ENCODE measurements around the gene PC. TPM values are rescaled to one million over a fixed set of nuclear protein-coding genes. Genes with fewer than 3 reads are reported as not detected.

The PC gene
- total RNA-seq, 2 donors from 2014 or later, result 9.1 to 12.7 TPM

GRCh38 chr11:66852466-66853241, 105.5 kb downstream of the PC start:
- peaks cover 9% of the 10 kb centered on the region for H3K4me1 Mint-ChIP-seq (ENCODE audit: low read depth)
- peaks cover 0 to 1% of the 10 kb centered on the region in 2 donors for H3K36me3 Mint-ChIP-seq (ENCODE audit: insufficient read depth in 2 of 2)
- no peak for ATAC-seq (replicated peaks in 1 of 2)
- no peak overlapping the region for H3K27ac Mint-ChIP-seq
- no peak for DNase-seq
- no peak overlapping the region for H3K4me3 Mint-ChIP-seq
- H3K9me3 Mint-ChIP-seq, result no peaks in the 10 kb centered on the region
- H3K27me3 Mint-ChIP-seq (ENCODE audit: low read depth), result no peaks in the 10 kb centered on the region

- ATAC-seq (replicated peaks in 1 of 2) (no peak), DNase-seq (peak; percentile 36 to 40)
- H3K4me1 Mint-ChIP-seq (ENCODE audit: low read depth), result peaks cover 9% of the 10 kb centered on the region
- peak overlapping the region in 1 of 2 donors; percentile 6 for H3K4me3 Mint-ChIP-seq
- no peaks in the 10 kb centered on the region for H3K27me3 Mint-ChIP-seq (ENCODE audit: low read depth)
- peak overlapping the region; percentile 61 for H3K27ac Mint-ChIP-seq
- H3K9me3 Mint-ChIP-seq, result no peaks in the 10 kb centered on the region
- H3K36me3 Mint-ChIP-seq (ENCODE audit: insufficient read depth in 2 of 2), result peaks cover 0 to 1% of the 10 kb centered on the region in 2 donors
Observed at GRCh38 chr11:66851698-66852465, 106.3 kb downstream of the PC start.

- H3K27me3 Mint-ChIP-seq (ENCODE audit: low read depth), result no peaks in the 10 kb centered on the region
- H3K4me1 Mint-ChIP-seq (ENCODE audit: low read depth), result peaks cover 9% of the 10 kb centered on the region
- no peaks in the 10 kb centered on the region for H3K9me3 Mint-ChIP-seq
- ATAC-seq (replicated peaks in 1 of 2) (no peak), DNase-seq (no peak)
- no peak overlapping the region for H3K4me3 Mint-ChIP-seq
- H3K27ac Mint-ChIP-seq, result no peak overlapping the region
- no peaks in the 10 kb centered on the region for H3K36me3 Mint-ChIP-seq (ENCODE audit: insufficient read depth in 2 of 2)
Observed at GRCh38 chr11:66851239-66851596, 107.0 kb downstream of the PC start.

DNA sequence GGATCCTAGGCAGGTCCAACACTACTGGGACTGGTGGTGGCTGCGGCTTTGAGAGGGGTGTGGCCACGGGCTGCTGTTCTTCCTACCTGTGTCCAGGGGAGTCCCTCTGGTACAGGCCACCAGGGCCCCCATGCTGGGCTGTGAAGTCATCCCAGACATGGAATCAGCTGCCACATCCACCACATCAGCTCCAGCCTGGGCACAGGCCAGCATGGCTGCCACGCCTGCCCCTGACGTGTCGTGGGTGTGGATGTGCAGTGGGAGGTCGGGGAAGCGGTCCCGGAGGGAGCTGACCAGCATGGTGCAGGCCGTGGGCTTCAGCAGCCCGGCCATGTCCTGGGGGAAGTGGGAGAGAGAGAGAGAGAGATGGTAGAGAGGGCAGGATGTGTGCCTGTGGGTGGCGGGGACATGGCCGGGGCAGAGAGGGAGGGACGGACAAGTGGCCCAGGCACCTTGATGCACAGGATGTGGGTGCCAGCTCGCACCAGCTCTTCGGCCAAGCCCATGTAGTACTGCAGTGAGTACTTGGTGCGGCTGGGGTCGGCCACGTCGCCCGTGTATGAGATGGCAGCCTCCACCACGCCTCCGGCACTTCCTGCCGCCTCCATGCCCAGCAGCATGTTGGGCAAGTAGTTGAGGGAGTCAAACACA, 107.5 kb downstream of the PC start:
- H3K36me3 Mint-ChIP-seq (ENCODE audit: insufficient read depth in 2 of 2), result no peaks in the 10 kb centered on the region
- ATAC-seq (replicated peaks in 1 of 2), result no peak

GRCh38 chr11:66850235-66850587, 108.0 kb downstream of the PC start:
- no peak for ATAC-seq (replicated peaks in 1 of 2)
- peaks cover 0 to 2% of the 10 kb centered on the region in 2 donors for H3K36me3 Mint-ChIP-seq (ENCODE audit: insufficient read depth in 2 of 2)
- no peaks in the 10 kb centered on the region for H3K27me3 Mint-ChIP-seq (ENCODE audit: low read depth)
- H3K9me3 Mint-ChIP-seq, result no peaks in the 10 kb centered on the region
- no peak for DNase-seq
- H3K4me1 Mint-ChIP-seq (ENCODE audit: low read depth), result peaks cover 9% of the 10 kb centered on the region
- no peak overlapping the region for H3K4me3 Mint-ChIP-seq
- no peak overlapping the region for H3K27ac Mint-ChIP-seq

More for the DNA sequence above, 107.5 kb downstream of the PC start:
- H3K9me3 Mint-ChIP-seq, result no peaks in the 10 kb centered on the region
- H3K4me3 Mint-ChIP-seq, result no peak overlapping the region
- H3K27ac Mint-ChIP-seq, result no peak overlapping the region
- H3K4me1 Mint-ChIP-seq (ENCODE audit: low read depth), result peaks cover 9% of the 10 kb centered on the region
- DNase-seq, result no peak
- no peaks in the 10 kb centered on the region for H3K27me3 Mint-ChIP-seq (ENCODE audit: low read depth)

- Mint-ChIP-seq H3K36me3 (ENCODE audit: insufficient read depth in 2 of 2) (peaks cover 0 to 2% of the 10 kb centered on the region in 2 donors), H3K4me3 (no peak overlapping the region), H3K9me3 (no peaks in the 10 kb centered on the region), H3K27me3 (ENCODE audit: low read depth) (no peaks in the 10 kb centered on the region), H3K4me1 (ENCODE audit: low read depth) (peaks cover 15% of the 10 kb centered on the region), H3K27ac (no peak overlapping the region)
- ATAC-seq (replicated peaks in 1 of 2) (no peak), DNase-seq (no peak)
Observed at GRCh38 chr11:66849501-66850234, 108.5 kb downstream of the PC start.

DNA sequence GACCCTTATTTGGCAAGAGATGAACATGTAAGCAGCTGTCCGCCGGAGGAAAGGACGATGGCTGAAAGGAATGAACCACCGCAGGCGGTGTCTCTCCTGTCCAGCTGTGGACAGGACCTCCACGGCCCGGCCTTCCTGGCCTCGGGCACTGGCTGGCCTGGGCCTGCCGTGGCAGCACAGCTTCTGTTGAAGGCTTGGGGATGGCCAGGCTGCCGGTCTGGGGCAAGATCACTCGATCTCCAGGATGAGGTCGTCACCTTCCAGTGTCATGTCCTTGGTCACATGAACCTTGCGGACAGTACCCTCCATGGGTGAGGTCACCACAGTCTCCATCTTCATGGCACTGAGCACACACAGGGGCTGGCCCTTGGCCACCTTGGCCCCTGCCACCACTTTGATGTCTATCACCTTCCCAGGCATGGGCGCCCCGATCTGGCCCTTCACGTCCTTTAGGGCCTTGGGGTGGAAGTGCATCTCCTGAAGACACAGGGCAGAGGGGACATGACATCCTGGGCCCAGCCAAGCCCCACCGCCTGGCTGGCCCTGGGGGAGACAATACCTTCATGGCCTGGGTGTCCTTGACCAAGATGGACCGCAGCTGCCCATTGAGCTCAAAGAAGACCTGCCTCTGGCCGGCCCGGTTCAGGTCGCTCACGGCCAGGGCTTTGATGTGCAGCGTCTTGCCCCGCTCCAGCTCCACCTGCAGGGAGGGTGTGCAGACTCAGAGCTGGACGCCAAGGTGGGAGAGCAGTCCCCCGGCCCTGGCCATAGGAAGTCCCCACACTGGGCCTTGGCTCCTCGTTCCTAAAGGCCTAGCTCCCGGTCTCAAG, 109.3 kb downstream of the PC start:
- Mint-ChIP-seq H3K9me3 (no peaks in the 10 kb centered on the region), H3K27ac (no peak overlapping the region), H3K36me3 (ENCODE audit: insufficient read depth in 2 of 2) (peaks cover 0 to 4% of the 10 kb centered on the region in 2 donors), H3K4me1 (ENCODE audit: low read depth) (peaks cover 23% of the 10 kb centered on the region), H3K27me3 (ENCODE audit: low read depth) (no peaks in the 10 kb centered on the region), H3K4me3 (no peak overlapping the region)
- ATAC-seq (replicated peaks in 1 of 2) (no peak), DNase-seq (no peak)

DNA sequence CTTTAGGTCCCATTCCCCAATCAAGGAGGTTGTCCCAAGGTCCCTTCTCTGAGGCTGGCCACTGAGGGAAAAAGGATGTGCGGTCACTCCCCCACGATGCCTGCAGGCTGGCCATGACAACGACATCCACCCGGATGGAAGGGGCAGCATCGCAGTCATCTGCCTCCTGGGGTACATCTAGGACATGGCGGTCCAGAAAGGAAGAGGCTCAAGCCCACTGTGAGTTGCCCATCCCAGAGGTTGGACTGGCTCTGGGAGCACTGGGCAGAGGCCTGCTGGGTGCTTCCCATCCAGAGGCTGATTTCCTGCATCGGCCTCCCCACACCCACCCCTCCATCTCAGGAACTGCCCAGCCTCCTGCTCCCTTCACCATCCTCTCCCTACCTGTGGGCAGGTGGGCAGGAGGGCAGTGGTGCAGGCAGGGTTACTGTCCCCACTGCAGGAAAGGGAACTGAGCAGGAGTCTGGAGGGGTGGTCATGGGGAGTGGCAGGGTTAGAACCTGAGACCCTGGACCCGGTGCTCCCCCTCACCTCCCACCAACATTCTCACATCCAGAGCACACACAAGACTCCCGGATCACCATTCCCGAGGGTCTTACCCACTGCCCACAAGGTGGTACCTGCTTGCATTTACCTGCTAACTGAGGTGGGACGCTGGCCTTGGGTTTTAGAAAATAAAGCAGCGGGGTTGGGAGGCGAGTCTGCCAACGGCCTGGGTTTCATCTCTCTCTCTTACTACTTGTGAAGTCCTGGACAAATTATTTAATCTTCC, 110.5 kb downstream of the PC start:
- peaks cover under 1 to 4% of the 10 kb centered on the region in 2 donors for H3K36me3 Mint-ChIP-seq (ENCODE audit: insufficient read depth in 2 of 2)
- no peaks in the 10 kb centered on the region for H3K9me3 Mint-ChIP-seq
- no peak overlapping the region for H3K27ac Mint-ChIP-seq
- no peak overlapping the region for H3K4me3 Mint-ChIP-seq
- no peaks in the 10 kb centered on the region for H3K27me3 Mint-ChIP-seq (ENCODE audit: low read depth)
- ATAC-seq (replicated peaks in 1 of 2) (no peak), DNase-seq (no peak)
- H3K4me1 Mint-ChIP-seq (ENCODE audit: low read depth), result peaks cover 25% of the 10 kb centered on the region

- H3K36me3 Mint-ChIP-seq (ENCODE audit: insufficient read depth in 2 of 2), result peaks cover 5 to 7% of the 10 kb centered on the region in 2 donors
- H3K27ac Mint-ChIP-seq, result no peak overlapping the region
- H3K4me1 Mint-ChIP-seq (ENCODE audit: low read depth), result peaks cover 27% of the 10 kb centered on the region
- ATAC-seq (replicated peaks in 1 of 2), result no peak
- no peaks in the 10 kb centered on the region for H3K9me3 Mint-ChIP-seq
- DNase-seq, result no peak
- no peak overlapping the region for H3K4me3 Mint-ChIP-seq
- no peaks in the 10 kb centered on the region for H3K27me3 Mint-ChIP-seq (ENCODE audit: low read depth)
Observed at GRCh38 chr11:66846671-66847091, 111.5 kb downstream of the PC start.

GRCh38 chr11:66845876-66846212, 112.3 kb downstream of the PC start:
- no peaks in the 10 kb centered on the region for H3K27me3 Mint-ChIP-seq (ENCODE audit: low read depth)
- ATAC-seq (replicated peaks in 1 of 2), result no peak
- H3K27ac Mint-ChIP-seq, result no peak overlapping the region
- H3K9me3 Mint-ChIP-seq, result no peaks in the 10 kb centered on the region
- peaks cover 33% of the 10 kb centered on the region for H3K4me1 Mint-ChIP-seq (ENCODE audit: low read depth)
- no peak for DNase-seq
- peaks cover 5 to 7% of the 10 kb centered on the region in 2 donors for H3K36me3 Mint-ChIP-seq (ENCODE audit: insufficient read depth in 2 of 2)
- H3K4me3 Mint-ChIP-seq, result no peak overlapping the region

DNA sequence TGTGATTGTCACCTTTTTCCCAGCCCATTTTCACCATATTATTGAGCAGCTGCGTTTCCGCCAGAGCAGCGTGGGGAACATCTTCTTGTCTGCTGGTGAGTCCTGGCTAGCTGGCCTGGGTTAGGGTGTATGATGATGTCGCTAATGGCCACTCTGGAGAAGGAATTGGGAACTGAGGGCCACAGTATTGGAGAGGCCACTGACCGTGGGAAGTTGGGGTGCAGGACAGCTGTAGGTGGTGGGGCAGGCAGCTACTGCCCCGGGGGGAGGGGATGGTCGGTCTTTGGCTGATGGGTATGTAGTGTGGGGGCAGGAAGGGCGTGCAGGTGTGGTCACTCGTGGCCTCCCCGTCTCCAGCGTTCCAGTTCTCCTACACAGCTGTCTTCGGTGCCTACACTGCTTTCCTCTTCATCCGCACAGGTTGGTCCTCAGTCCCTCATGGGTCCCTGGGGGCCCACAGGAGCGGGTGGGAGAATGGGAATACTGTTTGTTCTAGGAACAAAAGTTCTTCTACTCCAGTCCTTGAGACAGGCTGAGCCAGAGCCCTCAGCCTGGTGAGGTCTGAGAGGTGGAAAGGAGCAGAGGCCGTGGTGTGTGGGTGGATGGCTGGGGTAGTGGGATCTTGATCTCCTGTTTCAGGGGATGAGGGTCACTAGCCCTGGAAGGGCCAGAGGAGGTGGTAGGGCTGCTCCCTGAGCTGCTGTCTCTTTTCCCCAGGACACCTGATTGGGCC, 112.9 kb downstream of the PC start:
- no peaks in the 10 kb centered on the region for H3K27me3 Mint-ChIP-seq (ENCODE audit: low read depth)
- H3K36me3 Mint-ChIP-seq (ENCODE audit: insufficient read depth in 2 of 2), result peaks cover 7 to 8% of the 10 kb centered on the region in 2 donors
- H3K9me3 Mint-ChIP-seq, result no peaks in the 10 kb centered on the region
- H3K4me3 Mint-ChIP-seq, result peak overlapping the region in 1 of 2 donors; percentile 93
- no peak for DNase-seq
- peaks cover 38% of the 10 kb centered on the region for H3K4me1 Mint-ChIP-seq (ENCODE audit: low read depth)
- H3K27ac Mint-ChIP-seq, result peak overlapping the region; percentile 20
- ATAC-seq (replicated peaks in 1 of 2), result no peak
